OCI-LY1 (cell line): Measurements from ENCODE around the gene VTI1B.

Experiments used
- H2AFZ ChIP-seq: fragments of 200-600 bp; sonication (generic), shearing (Covaris generic); 2 replicates; pipeline ENCODE4 v1.6.0; 2014; ENCODE audit warnings: antibody characterized with exemption, mild to moderate bottlenecking, low read length
- H3F3A ChIP-seq: fragments of 200-600 bp; sonication (generic), shearing (Covaris generic); 2 replicates; pipeline ENCODE4 v1.6.0; 2014; ENCODE audit warnings: mild to moderate bottlenecking, antibody characterized with exemption, low read length, moderate library complexity; ENCODE audit not compliant: insufficient read depth
- H3K27ac ChIP-seq: fragments of 200-600 bp; sonication (generic); 2 replicates; pipeline ENCODE4 v1.5.1; 2014; ENCODE audit warnings: low read length, mixed run types, mild to moderate bottlenecking, low read depth; ENCODE audit not compliant: poor library complexity, severe bottlenecking
- H3K27me3 ChIP-seq: fragments of 200-600 bp; sonication (generic); 2 replicates; pipeline ENCODE4 v1.6.0; 2014; ENCODE audit warnings: antibody characterized with exemption, mild to moderate bottlenecking, low read length, moderate library complexity; ENCODE audit not compliant: insufficient read depth
- H3K36me3 ChIP-seq: fragments of 200-600 bp; sonication (generic); 2 replicates; pipeline ENCODE4 v1.6.1; 2014; ENCODE audit warnings: mild to moderate bottlenecking, antibody characterized with exemption, low read length, moderate library complexity, mixed read lengths; ENCODE audit not compliant: insufficient read depth
- H3K4me1 ChIP-seq: fragments of 200-600 bp; sonication (generic); 2 replicates; pipeline ENCODE4 v1.5.1; 2014; ENCODE audit warnings: mild to moderate bottlenecking, low read length, moderate library complexity; ENCODE audit not compliant: insufficient read depth, severe bottlenecking
- H3K4me2 ChIP-seq: fragments of 200-600 bp; sonication (generic), shearing (Covaris generic); 2 replicates; pipeline ENCODE4 v1.6.1; 2014; ENCODE audit warnings: low read length
- H3K4me3 ChIP-seq: fragments of 200-600 bp; sonication (generic); 2 replicates; pipeline ENCODE4 v1.5.1; 2014; ENCODE audit warnings: low read length, low read depth, mild to moderate bottlenecking, mixed read lengths; ENCODE audit not compliant: poor library complexity, severe bottlenecking
- H3K79me2 ChIP-seq: fragments of 200-600 bp; shearing (Covaris generic); 2 replicates; pipeline ENCODE4 v1.6.1; 2016; ENCODE audit warnings: mixed run types, low read length, mixed read lengths; ENCODE audit not compliant: insufficient read depth
- H3K9ac ChIP-seq: fragments of 200-600 bp; sonication (generic), shearing (Covaris generic); 2 replicates; pipeline ENCODE4 v1.6.1; 2014; ENCODE audit warnings: mild to moderate bottlenecking, low read length, mixed read lengths
- H3K9me2 ChIP-seq: fragments of 200-600 bp; sonication (generic), shearing (Covaris generic); 2 replicates; pipeline ENCODE4 v1.6.1; 2014; ENCODE audit warnings: low read depth, mild to moderate bottlenecking, low read length, mixed read lengths
- H3K9me3 ChIP-seq: fragments of 200-600 bp; shearing (Covaris generic); 2 replicates; pipeline ENCODE4 v1.6.1; 2014; ENCODE audit warnings: low read length, mixed read lengths
- H4K20me1 ChIP-seq: fragments of 200-600 bp; sonication (generic), shearing (Covaris generic); 2 replicates; pipeline ENCODE4 v1.6.0; 2016; ENCODE audit warnings: mild to moderate bottlenecking, low read length; ENCODE audit not compliant: insufficient read depth
- CTCF ChIP-seq: fragments of 200-600 bp; sonication (generic), shearing (Covaris generic); IDR thresholded peaks from 2 replicates; pipeline ENCODE4 v1.5.1; 2017; ENCODE audit warnings: mild to moderate bottlenecking, antibody characterized with exemption, low read length, moderate library complexity, mixed read lengths
- EZH2 ChIP-seq: fragments of 200-600 bp; sonication (generic), shearing (Covaris generic); IDR thresholded peaks from 2 replicates; pipeline ENCODE4 v1.8.0; 2017; ENCODE audit warnings: borderline replicate concordance, mixed run types, mild to moderate bottlenecking, antibody characterized with exemption, low read length, moderate library complexity, mixed read lengths

The VTI1B gene

GRCh38 chr14:67599698-67600561 lies 74.5 kb downstream of the VTI1B start, which contains the start of gene PIGH:
PIGH (minus strand) TSS chr14:67600268; CDS start chr14:67600203, 65 bp downstream.
- Histone ChIP-seq H3K9ac (peak within 1 kb of the TSS; percentile 96), H3F3A (no peaks in the 10 kb centered on the region), H4K20me1 (no peaks in the 10 kb centered on the region), H3K27me3 (no peaks in the 10 kb centered on the region), H3K9me2 (no peaks in the 10 kb centered on the region), H3K9me3 (0 out of 2 replicates have a peak, but pooled peaks cover 2% of the 10 kb centered on the region), H3K79me2 (peaks cover 11% of the 10 kb centered on the region), H3K27ac (peak within 1 kb of the TSS; percentile 34), H3K36me3 (peaks cover 11% of the 10 kb centered on the region), H3K4me3 (peak within 1 kb of the TSS; percentile 96), H3K4me2 (peak within 1 kb of the TSS; percentile 99), H3K4me1 (peaks cover 33% of the 10 kb centered on the region), H2AFZ (0 out of 2 replicates have a peak within 1 kb of the TSS, but pooled peaks have one; percentile 64)
- TF ChIP-seq EZH2 (no peak), CTCF (peak; percentile 54)
